Left ventricle myocardium inferior (tissue), 1 donor: Measurements from ENCODE around the gene LY6G5C. TPM values are rescaled to one million over a fixed set of nuclear protein-coding genes. Genes with fewer than 3 reads are reported as not detected.

Source experiments
- DNase-seq: peaks from one replicate; pipeline ENCODE4 v3.0.0-alpha.2; 2020
- H3K27ac ChIP-seq: fragments of 200-600 bp; replicated peaks from 2 replicates; pipeline ENCODE4 v1.8.0; 2021
- H3K27me3 ChIP-seq: fragments of 200-600 bp; 2 replicates; pipeline ENCODE4 v1.8.0; 2021; ENCODE audit warnings: low read depth
- H3K36me3 ChIP-seq: fragments of 200-600 bp; 2 replicates; pipeline ENCODE4 v1.8.0; 2021
- H3K4me1 ChIP-seq: fragments of 200-600 bp; 2 replicates; pipeline ENCODE4 v1.8.0; 2021
- H3K4me3 ChIP-seq: fragments of 200-600 bp; 2 replicates; pipeline ENCODE4 v1.8.0; 2021; ENCODE audit warnings: mild to moderate bottlenecking, moderate library complexity
- H3K9me3 ChIP-seq: fragments of 200-600 bp; replicated peaks from 2 replicates; pipeline ENCODE4 v1.8.0; 2021
- intact Hi-C: fragments of 100-400 bp; cut with micrococcal nuclease; formaldehyde crosslinking; loops from one replicate; pipeline ENCODE4 v1.11.0; 2022
- total RNA-seq: library from RNA; stranded (reverse); fragmentation: NEBNext Ultra II Directional; extraction: Animal tissue kit (Norgen Biotek cat#: 25700); gene quantifications from one replicate; pipeline ENCODE4 v1.2.1, GENCODE V29; 2021
- TF ChIP-seq, protein P1 (sequence below): fragments of 200-600 bp; IDR thresholded peaks from 2 replicates; pipeline ENCODE4 v1.8.0; 2021; ENCODE audit warnings: antibody characterized with exemption, mild to moderate bottlenecking, borderline replicate concordance
- donor health status: DM: no; HTN: yes; CAD: no; lungs with severe emphysema.

The LY6G5C gene
- total RNA-seq, 1 donor from 2014 or later, result 1.5 TPM

DNA sequence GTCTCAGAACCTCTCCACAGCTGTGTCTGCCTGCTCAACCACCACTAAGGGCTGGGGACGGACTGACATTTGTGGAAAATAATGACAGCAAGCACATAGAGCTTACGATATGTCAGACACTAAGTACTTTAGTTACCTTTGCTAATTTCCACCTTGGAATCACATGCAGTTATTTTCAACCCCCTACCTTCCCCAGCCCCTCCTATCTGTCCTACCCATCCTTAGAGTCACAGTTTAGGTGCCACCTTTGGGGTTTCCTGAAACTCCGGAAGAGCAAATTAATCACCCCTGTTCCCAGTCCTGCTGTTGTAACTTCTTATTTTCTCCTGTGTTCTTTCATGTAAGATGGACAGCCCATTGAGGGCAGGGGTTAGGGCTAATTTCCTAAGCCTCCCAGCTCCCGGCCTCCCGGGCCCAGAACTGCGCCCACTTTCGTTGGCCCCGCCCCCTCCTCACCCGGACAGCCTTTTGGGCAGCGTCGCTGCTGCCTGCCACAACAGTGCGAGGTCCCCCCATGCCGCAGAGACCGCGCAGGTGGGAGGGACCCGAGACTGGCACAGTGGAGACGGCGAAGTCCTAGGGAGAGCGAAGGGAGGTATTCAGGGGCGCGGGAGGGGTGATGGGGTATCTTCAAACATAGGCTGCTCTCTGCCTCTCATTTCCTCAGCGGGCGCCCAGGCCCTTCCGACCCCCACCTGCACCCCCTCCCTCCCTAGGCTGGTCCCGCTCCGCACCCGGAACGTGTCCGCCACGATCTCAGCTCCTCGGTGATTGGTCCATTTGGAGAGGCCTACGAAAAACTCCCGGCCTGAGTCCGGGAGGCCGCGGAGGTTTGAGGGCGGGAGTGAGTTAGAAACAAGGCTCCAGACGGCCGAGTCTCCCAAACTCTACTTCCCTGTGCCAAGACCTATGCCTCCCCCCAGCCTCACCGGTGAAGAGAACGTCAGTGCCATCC lies 47.1 kb upstream of the LY6G5C start:
- H3K9me3 ChIP-seq, result no peaks in the 10 kb centered on the region
- peaks cover 52% of the 10 kb centered on the region for H3K36me3 ChIP-seq
- peak overlapping the region; percentile 93 for H3K4me3 ChIP-seq
- H3K27me3 ChIP-seq, result no peaks in the 10 kb centered on the region
- TF ChIP-seq, protein P1, sequence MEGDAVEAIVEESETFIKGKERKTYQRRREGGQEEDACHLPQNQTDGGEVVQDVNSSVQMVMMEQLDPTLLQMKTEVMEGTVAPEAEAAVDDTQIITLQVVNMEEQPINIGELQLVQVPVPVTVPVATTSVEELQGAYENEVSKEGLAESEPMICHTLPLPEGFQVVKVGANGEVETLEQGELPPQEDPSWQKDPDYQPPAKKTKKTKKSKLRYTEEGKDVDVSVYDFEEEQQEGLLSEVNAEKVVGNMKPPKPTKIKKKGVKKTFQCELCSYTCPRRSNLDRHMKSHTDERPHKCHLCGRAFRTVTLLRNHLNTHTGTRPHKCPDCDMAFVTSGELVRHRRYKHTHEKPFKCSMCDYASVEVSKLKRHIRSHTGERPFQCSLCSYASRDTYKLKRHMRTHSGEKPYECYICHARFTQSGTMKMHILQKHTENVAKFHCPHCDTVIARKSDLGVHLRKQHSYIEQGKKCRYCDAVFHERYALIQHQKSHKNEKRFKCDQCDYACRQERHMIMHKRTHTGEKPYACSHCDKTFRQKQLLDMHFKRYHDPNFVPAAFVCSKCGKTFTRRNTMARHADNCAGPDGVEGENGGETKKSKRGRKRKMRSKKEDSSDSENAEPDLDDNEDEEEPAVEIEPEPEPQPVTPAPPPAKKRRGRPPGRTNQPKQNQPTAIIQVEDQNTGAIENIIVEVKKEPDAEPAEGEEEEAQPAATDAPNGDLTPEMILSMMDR, result no peak
- H3K27ac ChIP-seq, result peak overlapping the region; percentile 98
- peaks cover 54% of the 10 kb centered on the region for H3K4me1 ChIP-seq
- intact Hi-C loops, result no loop called here
- no peak for DNase-seq

DNA sequence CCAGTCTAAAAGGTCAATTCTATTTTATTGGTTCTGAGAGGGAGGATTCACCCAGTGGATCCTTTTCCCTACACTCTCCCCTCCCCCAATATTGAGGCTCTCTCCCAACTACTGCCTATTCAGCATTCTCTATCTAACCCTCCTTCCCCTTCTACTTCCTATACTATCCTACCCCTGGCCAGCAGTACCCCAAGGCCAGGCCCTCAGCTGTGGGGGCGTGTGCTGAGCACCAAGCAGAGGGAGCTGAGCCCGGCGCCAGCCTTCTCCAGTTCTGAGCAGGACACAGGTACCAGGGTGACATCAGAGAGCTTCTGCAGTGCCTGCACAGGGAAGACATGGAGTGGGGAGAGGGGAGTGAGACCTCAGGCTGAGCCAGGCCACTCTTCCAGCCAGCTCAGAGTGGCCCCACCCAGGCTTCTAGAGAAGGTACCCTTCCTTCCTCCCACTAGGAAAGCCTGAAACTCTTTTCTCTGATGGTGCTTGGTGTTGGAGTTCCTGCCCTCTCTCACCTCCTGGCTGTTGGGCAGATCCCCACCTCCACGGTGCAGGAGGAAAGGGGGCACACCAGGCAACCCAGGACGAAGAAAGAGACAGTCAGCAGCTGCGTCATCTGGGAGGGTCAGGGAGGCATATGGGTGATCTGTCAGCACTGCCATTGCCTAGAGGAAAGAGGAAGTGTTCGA lies 46.3 kb upstream of the LY6G5C start:
- Histone ChIP-seq H3K9me3 (no peaks in the 10 kb centered on the region), H3K27me3 (no peaks in the 10 kb centered on the region), H3K4me1 (peaks cover 46% of the 10 kb centered on the region), H3K27ac (peak overlapping the region; percentile 98), H3K4me3 (peak overlapping the region; percentile 93), H3K36me3 (peaks cover 44% of the 10 kb centered on the region)
- TF ChIP-seq, protein P1, result no peak
- intact Hi-C loops, result no loop called here
- no peak for DNase-seq

DNA sequence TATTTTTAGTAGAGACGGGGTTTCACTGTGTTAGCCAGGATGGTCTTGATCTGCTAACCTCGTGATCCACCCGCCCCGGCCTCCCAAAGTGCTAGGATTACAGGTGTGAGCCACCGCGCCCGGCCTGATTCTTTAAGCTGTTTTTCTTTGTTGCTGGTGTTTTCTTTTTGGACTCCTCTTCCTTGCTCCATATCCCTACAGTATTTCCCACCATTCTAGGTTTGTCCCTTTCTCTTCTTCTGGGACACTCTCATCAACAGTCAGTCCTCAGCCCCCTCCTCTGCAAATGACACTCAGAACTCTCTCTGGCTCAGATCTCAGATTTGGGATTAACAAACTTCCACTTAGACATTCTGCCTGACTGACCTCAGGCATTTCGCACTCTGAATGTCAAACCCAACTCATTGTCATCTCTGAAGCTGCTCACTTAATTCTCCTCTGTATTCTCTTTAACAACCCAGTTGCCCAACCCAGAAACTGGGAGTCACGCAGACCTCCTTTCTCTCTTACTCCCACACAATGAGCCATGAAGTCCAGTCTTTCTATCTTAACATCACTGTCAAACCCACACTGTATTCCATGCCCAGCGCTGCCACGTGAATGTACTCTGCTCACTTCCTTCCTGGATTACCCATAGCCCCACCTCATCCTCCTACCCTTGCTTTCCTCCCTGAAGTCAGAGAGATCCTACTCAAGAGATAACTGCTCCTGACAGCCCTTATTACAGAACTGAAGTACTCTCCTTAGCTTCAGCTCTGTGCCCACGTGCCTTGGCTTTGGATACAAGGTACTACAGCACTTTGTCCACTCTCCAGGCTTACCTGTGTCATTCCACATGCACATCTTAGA lies 44.9 kb upstream of the LY6G5C start:
- TF ChIP-seq, protein P1, result no peak
- no peak overlapping the region for H3K27ac ChIP-seq
- H3K36me3 ChIP-seq, result peaks cover 30% of the 10 kb centered on the region
- DNase-seq, result no peak
- H3K27me3 ChIP-seq, result no peaks in the 10 kb centered on the region
- intact Hi-C loops, result no loop called here
- no peak overlapping the region for H3K4me3 ChIP-seq
- H3K9me3 ChIP-seq, result no peaks in the 10 kb centered on the region
- peaks cover 31% of the 10 kb centered on the region for H3K4me1 ChIP-seq

DNA sequence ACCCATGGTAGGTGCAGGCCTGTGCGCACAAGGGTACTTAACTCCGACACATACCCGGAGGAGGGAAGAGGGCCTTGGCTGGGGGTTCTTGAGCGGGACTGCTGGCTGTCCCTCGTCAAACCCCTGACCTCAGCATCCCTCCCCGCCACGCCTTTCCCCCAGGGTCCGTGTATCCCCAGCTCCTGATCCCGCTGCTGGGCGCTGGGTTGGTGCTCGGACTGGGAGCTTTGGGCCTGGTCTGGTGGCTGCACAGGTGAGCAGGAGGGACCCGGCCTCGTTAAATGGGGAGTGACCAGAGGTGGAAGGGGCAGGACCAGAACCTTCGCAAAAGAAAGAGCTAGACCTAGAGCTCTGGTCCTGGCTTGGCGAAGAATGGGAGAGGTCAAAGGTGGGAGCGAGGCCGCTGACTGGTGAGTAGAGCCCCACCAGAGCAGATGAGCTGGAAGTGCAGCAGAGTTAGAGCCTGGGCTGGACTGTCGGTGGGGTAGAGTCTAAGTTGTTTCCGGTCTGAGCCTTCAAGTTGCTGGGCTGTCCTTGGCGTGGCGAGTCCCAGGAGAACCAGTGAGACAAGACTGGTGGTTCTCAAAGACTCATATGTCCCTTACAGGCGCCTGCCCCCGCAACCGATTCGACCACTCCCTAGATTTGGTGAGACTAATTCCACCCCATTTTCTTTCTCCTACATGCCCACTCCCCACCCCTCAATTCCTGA lies 43.3 kb upstream of the LY6G5C start:
- Histone ChIP-seq H3K9me3 (no peaks in the 10 kb centered on the region), H3K27ac (peak overlapping the region; percentile 46), H3K27me3 (no peaks in the 10 kb centered on the region), H3K36me3 (peaks cover 27% of the 10 kb centered on the region), H3K4me1 (peaks cover 16% of the 10 kb centered on the region), H3K4me3 (no peak overlapping the region)
- intact Hi-C loops, result no loop called here
- TF ChIP-seq, protein P1, result no peak
- DNase-seq, result no peak
